HepG2 (cell line): ENCODE measurements around the gene TNS4. TPM values are rescaled to one million over a fixed set of nuclear protein-coding genes. Genes with fewer than 3 reads are reported as not detected.

ENCODE experiments used
- AFF4 ChIP-seq: sonication (generic); formaldehyde crosslinking; IDR thresholded peaks from 2 replicates; pipeline ENCODE4 v1.4.0; 2020; ENCODE audit warnings: missing genetic modification reagents
- BRCA1 ChIP-seq: sonication (generic); formaldehyde crosslinking; IDR thresholded peaks from 2 replicates; pipeline ENCODE4 v1.4.0; 2020; ENCODE audit warnings: missing genetic modification reagents
- CEBPB ChIP-seq: IDR thresholded peaks from 2 replicates; pipeline ENCODE4 v1.6.1; 2011; ENCODE audit warnings: low read depth, low read length, improper control_type of control experiment, borderline replicate concordance
- MXD1 ChIP-seq: sonication (generic); formaldehyde crosslinking; IDR thresholded peaks from 2 replicates; pipeline ENCODE4 v1.4.0; 2020; ENCODE audit warnings: mild to moderate bottlenecking, missing genetic modification reagents
- PREB ChIP-seq: sonication (generic); formaldehyde crosslinking; IDR thresholded peaks from 2 replicates; pipeline ENCODE4 v1.4.0; 2020; ENCODE audit warnings: missing genetic modification reagents
- SAP130 ChIP-seq: IDR thresholded peaks from 2 replicates; pipeline ENCODE4 v1.6.1; 2016; ENCODE audit warnings: low read depth
- SNAPC4 ChIP-seq: sonication (generic); formaldehyde crosslinking; IDR thresholded peaks from 2 replicates; pipeline ENCODE4 v1.4.0; 2020; ENCODE audit warnings: mild to moderate bottlenecking, missing genetic modification reagents
- ZNF205 ChIP-seq: IDR thresholded peaks from 2 replicates; pipeline ENCODE4 v1.6.1; 2018; ENCODE audit warnings: missing biosample characterization, missing genetic modification reagents
- ZNF331 ChIP-seq: sonication (generic); formaldehyde crosslinking; IDR thresholded peaks from 2 replicates; pipeline ENCODE4 v1.4.0; 2020; ENCODE audit warnings: missing genetic modification reagents
- ZNF574 ChIP-seq: sonication (generic); formaldehyde crosslinking; IDR thresholded peaks from 2 replicates; pipeline ENCODE4 v1.4.0; 2020; ENCODE audit warnings: missing genetic modification reagents
- ZNF710 ChIP-seq: sonication (generic); formaldehyde crosslinking; IDR thresholded peaks from 2 replicates; pipeline ENCODE4 v1.5.0; 2020; ENCODE audit warnings: mild to moderate bottlenecking, missing genetic modification reagents, borderline replicate concordance
- polyA plus RNA-seq, 8 experiments: library from polyadenylated mRNA; depleted of rRNA in 3 of 8; stranded (reverse) in 7 of 8; unstranded in 1 of 8; fragments of >200 nt; fragmentation: Illumina TruSeq in 4 of 8; extraction: Trizol in 4 of 8; gene quantifications; 2 replicates each; pipeline versions ENCODE4 v1.2.1 to v1.2.3, GENCODE V29; 2011 to 2016; ENCODE audit warnings: low read depth in 4 of 8, missing spikeins in 1 of 8, mixed read lengths in 1 of 8; ENCODE audit not compliant: insufficient read depth in 1 of 8
- total RNA-seq, 5 experiments: library from RNA; depleted of rRNA; stranded (reverse); fragments of >200 nt; fragmentation: Illumina TruSeq; extraction: Trizol; gene quantifications; 2 replicates each; pipeline ENCODE4 v1.2.3, GENCODE V29; 2016; ENCODE audit warnings: low read depth in 1 of 5

Gene TNS4
- total and polyA plus RNA-seq, 2 of the 13 experiments (the other 11 are each of a cell fraction or from before 2014, with no cell fraction given), result 0.58 to 2.1 TPM

- TF ChIP-seq ZNF331 (peak; percentile 41; the same call in 1 of the 2 replicates), SAP130 (peak; percentile 66), PREB (CRISPR knock-in tag) (no peak), ZNF205 (CRISPR knock-in tag) (0 out of 2 replicates have a peak, but pooled peaks have one; percentile 35), MXD1 (CRISPR knock-in tag) (0 out of 2 replicates have a peak, but pooled peaks have one; percentile 38), ZNF710 (CRISPR knock-in tag) (no peak), BRCA1 (CRISPR knock-in tag) (no peak), AFF4 (no peak), SNAPC4 (CRISPR knock-in tag) (no peak), CEBPB (peak; percentile 66), ZNF574 (CRISPR knock-in tag) (no peak)
- TF ChIP-seq, all 625 proteins: peak for 93
Observed at GRCh38 chr17:40542558-40543411, 41.4 kb upstream of the TNS4 start (continued).
